ENCODE data around the gene GPRIN3. TPM values are rescaled to one million over a fixed set of nuclear protein-coding genes. Genes with fewer than 3 reads are reported as not detected.

GPRIN3 gene
- polyA plus RNA-seq, 1 donor (not counting 4 experiments of a cell fraction or from before 2014, with no cell fraction given): not detected

GRCh38 chr4:89356086-89356485, 48.5 kb upstream of the GPRIN3 start:
- dilution Hi-C loops (cut with MboI; ENCODE audit: extremely low pct_ligation_motif_present, low sequenced_read_pairs): no loop called here
- no peak for DNase-seq (ENCODE audit: low read depth, low spot score)
- no peaks in the 10 kb centered on the region for H4K20me1 ChIP-seq (ENCODE audit: control insufficient read depth, extremely low read depth, insufficient read depth, low read length)
- H3K9ac ChIP-seq (ENCODE audit: control insufficient read depth, extremely low read depth, insufficient read depth, low read length): no peak overlapping the region
- no peak overlapping the region for H2AFZ ChIP-seq (ENCODE audit: control insufficient read depth, low read length)
- H3K27ac ChIP-seq (ENCODE audit: control insufficient read depth, insufficient read depth, low read length): no peak overlapping the region
- H3K79me2 ChIP-seq (ENCODE audit: control insufficient read depth, insufficient read depth, low read length): no peaks in the 10 kb centered on the region
- H3K27me3 ChIP-seq (ENCODE audit: control insufficient read depth, extremely low read depth, insufficient read depth, low read length): no peaks in the 10 kb centered on the region
- H3K4me1 ChIP-seq (ENCODE audit: control insufficient read depth, extremely low read depth, insufficient read depth, low read length): no peaks in the 10 kb centered on the region
- H3K36me3 ChIP-seq (ENCODE audit: control insufficient read depth in 2 of 2, extremely low read depth in 1 of 2, insufficient read depth in 2 of 2, low read length in 2 of 2): no peaks in the 10 kb centered on the region
- H3K4me2 ChIP-seq (ENCODE audit: control insufficient read depth, extremely low read depth, insufficient read depth, low read depth, low read length): no peak overlapping the region
- no peaks in the 10 kb centered on the region for H3K9me3 ChIP-seq (ENCODE audit: control insufficient read depth, low read depth, low read length)
- H3K4me3 ChIP-seq (ENCODE audit: control insufficient read depth in 2 of 3, extremely low read depth in 1 of 3, insufficient read depth in 2 of 3, low read depth in 1 of 3, low read length in 3 of 3): no peak overlapping the region
- no peak for FAIRE-seq
- H3K9me1 ChIP-seq (ENCODE audit: control insufficient read depth, extremely low read depth, insufficient read depth, low read length): no peaks in the 10 kb centered on the region
- TF ChIP-seq EZH2 (IDR thresholded peaks at IDR 0.05; ENCODE audit: low read length): no peak
- TF ChIP-seq, protein P1, sequence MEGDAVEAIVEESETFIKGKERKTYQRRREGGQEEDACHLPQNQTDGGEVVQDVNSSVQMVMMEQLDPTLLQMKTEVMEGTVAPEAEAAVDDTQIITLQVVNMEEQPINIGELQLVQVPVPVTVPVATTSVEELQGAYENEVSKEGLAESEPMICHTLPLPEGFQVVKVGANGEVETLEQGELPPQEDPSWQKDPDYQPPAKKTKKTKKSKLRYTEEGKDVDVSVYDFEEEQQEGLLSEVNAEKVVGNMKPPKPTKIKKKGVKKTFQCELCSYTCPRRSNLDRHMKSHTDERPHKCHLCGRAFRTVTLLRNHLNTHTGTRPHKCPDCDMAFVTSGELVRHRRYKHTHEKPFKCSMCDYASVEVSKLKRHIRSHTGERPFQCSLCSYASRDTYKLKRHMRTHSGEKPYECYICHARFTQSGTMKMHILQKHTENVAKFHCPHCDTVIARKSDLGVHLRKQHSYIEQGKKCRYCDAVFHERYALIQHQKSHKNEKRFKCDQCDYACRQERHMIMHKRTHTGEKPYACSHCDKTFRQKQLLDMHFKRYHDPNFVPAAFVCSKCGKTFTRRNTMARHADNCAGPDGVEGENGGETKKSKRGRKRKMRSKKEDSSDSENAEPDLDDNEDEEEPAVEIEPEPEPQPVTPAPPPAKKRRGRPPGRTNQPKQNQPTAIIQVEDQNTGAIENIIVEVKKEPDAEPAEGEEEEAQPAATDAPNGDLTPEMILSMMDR (optimal IDR thresholded peaks at IDR 0.05 in 1 of 3, IDR thresholded peaks at IDR 0.05 in 1 of 3, conservative IDR thresholded peaks at IDR 0.05 in 1 of 3; ENCODE audit: extremely low read depth in 1 of 3, insufficient read depth in 2 of 3, low read length in 3 of 3): no peak

DNA sequence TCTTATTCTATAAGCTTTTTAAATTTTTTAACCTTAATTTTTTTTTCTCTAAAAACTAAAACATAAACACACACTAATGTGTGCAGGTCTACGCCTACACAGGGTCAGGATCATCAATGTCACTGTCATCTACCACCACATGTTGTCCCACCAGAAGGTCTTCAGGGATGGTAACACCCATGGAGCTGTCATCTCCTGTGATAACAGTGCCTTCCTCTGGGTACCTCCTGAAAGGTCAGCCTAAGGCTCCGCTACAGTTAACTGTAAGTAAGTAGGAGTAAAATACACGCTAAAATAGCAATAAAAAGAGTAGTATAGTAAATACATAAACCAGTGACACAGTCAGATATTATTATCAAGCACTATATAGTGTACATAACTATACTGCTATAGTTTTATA, 45.9 kb upstream of the GPRIN3 start:
- no peaks in the 10 kb centered on the region for H3K27me3 ChIP-seq (ENCODE audit: control insufficient read depth, extremely low read depth, insufficient read depth, low read length)
- no peak overlapping the region for H3K4me3 ChIP-seq (ENCODE audit: control insufficient read depth in 2 of 3, extremely low read depth in 1 of 3, insufficient read depth in 2 of 3, low read depth in 1 of 3, low read length in 3 of 3)
- DNase-seq (ENCODE audit: low read depth, low spot score): no peak
- H3K9ac ChIP-seq (ENCODE audit: control insufficient read depth, extremely low read depth, insufficient read depth, low read length): no peak overlapping the region
- no peaks in the 10 kb centered on the region for H3K4me1 ChIP-seq (ENCODE audit: control insufficient read depth, extremely low read depth, insufficient read depth, low read length)
- FAIRE-seq: no peak
- no peak overlapping the region for H3K4me2 ChIP-seq (ENCODE audit: control insufficient read depth, extremely low read depth, insufficient read depth, low read depth, low read length)
- H3K27ac ChIP-seq (ENCODE audit: control insufficient read depth, insufficient read depth, low read length): no peak overlapping the region
- H3K9me1 ChIP-seq (ENCODE audit: control insufficient read depth, extremely low read depth, insufficient read depth, low read length): no peaks in the 10 kb centered on the region
- H3K36me3 ChIP-seq (ENCODE audit: control insufficient read depth in 2 of 2, extremely low read depth in 1 of 2, insufficient read depth in 2 of 2, low read length in 2 of 2): no peaks in the 10 kb centered on the region
- H4K20me1 ChIP-seq (ENCODE audit: control insufficient read depth, extremely low read depth, insufficient read depth, low read length): no peaks in the 10 kb centered on the region
- H3K9me3 ChIP-seq (ENCODE audit: control insufficient read depth, low read depth, low read length): no peaks in the 10 kb centered on the region
- dilution Hi-C loops (cut with MboI; ENCODE audit: extremely low pct_ligation_motif_present, low sequenced_read_pairs): no loop called here
- no peaks in the 10 kb centered on the region for H3K79me2 ChIP-seq (ENCODE audit: control insufficient read depth, insufficient read depth, low read length)
- TF ChIP-seq, protein P1 (optimal IDR thresholded peaks at IDR 0.05 in 1 of 3, IDR thresholded peaks at IDR 0.05 in 1 of 3, conservative IDR thresholded peaks at IDR 0.05 in 1 of 3; ENCODE audit: extremely low read depth in 1 of 3, insufficient read depth in 2 of 3, low read length in 3 of 3): no peak
- TF ChIP-seq EZH2 (IDR thresholded peaks at IDR 0.05; ENCODE audit: low read length): no peak
- H2AFZ ChIP-seq (ENCODE audit: control insufficient read depth, low read length): no peak overlapping the region

Measured in keratinocyte (primary cell).